DND-41 (cell line): ENCODE data around the gene LRP8.

Experiments used
- EZH2 ChIP-seq: IDR thresholded peaks from 3 replicates; pipeline ENCODE4 v1.6.1; 2012; ENCODE audit warnings: borderline replicate concordance, low read depth, mild to moderate bottlenecking, moderate library complexity, low read length, inconsistent platforms; ENCODE audit not compliant: severe bottlenecking
- TF ChIP-seq, protein P1 (sequence below): IDR thresholded peaks from 2 replicates; pipeline ENCODE4 v1.5.1; 2012; ENCODE audit warnings: borderline replicate concordance, low read length, moderate library complexity, mild to moderate bottlenecking; ENCODE audit not compliant: poor library complexity, severe bottlenecking; ENCODE audit errors: extremely low read depth

DNA sequence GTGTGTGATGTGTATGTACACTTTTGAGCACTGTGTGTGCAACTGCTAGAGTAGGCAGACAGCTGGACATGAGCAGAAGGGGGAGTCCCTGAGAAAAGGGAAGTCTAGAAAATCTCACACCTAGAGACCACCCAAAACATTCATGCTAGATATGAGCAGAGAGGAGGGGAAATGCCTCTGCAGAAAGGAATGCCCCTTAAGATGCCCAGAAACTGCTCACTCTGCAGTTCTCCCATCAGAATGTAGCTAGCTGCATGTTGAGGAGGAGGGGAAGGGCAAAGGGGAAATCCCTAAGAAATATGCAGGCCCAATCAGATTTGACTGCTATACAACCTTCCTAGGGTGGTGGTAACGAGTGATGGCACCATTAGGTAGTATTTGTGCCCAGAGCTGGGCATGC, 57.8 kb downstream of the LRP8 start:
- TF ChIP-seq, protein P1, sequence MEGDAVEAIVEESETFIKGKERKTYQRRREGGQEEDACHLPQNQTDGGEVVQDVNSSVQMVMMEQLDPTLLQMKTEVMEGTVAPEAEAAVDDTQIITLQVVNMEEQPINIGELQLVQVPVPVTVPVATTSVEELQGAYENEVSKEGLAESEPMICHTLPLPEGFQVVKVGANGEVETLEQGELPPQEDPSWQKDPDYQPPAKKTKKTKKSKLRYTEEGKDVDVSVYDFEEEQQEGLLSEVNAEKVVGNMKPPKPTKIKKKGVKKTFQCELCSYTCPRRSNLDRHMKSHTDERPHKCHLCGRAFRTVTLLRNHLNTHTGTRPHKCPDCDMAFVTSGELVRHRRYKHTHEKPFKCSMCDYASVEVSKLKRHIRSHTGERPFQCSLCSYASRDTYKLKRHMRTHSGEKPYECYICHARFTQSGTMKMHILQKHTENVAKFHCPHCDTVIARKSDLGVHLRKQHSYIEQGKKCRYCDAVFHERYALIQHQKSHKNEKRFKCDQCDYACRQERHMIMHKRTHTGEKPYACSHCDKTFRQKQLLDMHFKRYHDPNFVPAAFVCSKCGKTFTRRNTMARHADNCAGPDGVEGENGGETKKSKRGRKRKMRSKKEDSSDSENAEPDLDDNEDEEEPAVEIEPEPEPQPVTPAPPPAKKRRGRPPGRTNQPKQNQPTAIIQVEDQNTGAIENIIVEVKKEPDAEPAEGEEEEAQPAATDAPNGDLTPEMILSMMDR, result no peak
- no peak for TF ChIP-seq EZH2
